ENCODE results near the gene SULT1B1.

SULT1B1 gene

DNA sequence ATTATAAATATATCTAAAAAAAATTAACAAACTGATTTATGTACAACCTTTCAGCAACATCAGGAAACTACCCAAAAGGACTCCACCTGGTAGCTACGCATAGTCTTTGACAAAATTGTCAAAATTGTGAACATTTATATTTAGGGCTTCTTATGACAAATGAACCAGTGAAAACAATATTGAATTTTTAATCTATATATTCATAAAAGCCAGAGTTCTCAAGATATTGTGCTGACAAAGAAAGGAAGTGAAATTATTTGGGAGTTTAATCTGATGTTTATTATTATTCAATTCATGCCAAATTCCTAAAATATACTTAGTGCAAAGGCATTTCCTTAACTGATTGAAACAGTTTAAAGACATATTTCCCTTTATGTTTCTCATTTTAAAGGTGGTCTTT lies 5.3 kb upstream of the SULT1B1 start:
- Mint-ChIP-seq H3K4me3 (no peak overlapping the region), H3K4me1 (no peaks in the 10 kb centered on the region), H3K9me3 (no peaks in the 10 kb centered on the region), H3K36me3 (no peaks in the 10 kb centered on the region), H3K27ac (no peak overlapping the region), H3K27me3 (no peaks in the 10 kb centered on the region)
- no peak for DNase-seq (ENCODE audit: low spot score in 2 of 2)
- no peak for ATAC-seq (ENCODE audit: low read depth)

- H3K9me3 Mint-ChIP-seq: no peaks in the 10 kb centered on the region
- no peaks in the 10 kb centered on the region for H3K27me3 Mint-ChIP-seq
- ATAC-seq (ENCODE audit: low read depth): no peak
- no peak for DNase-seq (ENCODE audit: low spot score in 2 of 2)
- no peak overlapping the region for H3K27ac Mint-ChIP-seq
- no peak overlapping the region for H3K4me3 Mint-ChIP-seq
- H3K36me3 Mint-ChIP-seq: no peaks in the 10 kb centered on the region
- H3K4me1 Mint-ChIP-seq: no peaks in the 10 kb centered on the region
Measured at GRCh38 chr4:69764311-69764710, 3.9 kb upstream of the SULT1B1 start.

- H3K4me1 Mint-ChIP-seq: no peaks in the 10 kb centered on the region
Measured at GRCh38 chr4:69763233-69763632, 2.8 kb upstream of the SULT1B1 start.

GRCh38 chr4:69759189-69759604 lies 1.2 kb downstream of the SULT1B1 start:
- ATAC-seq (ENCODE audit: low read depth) (no peak), DNase-seq (ENCODE audit: low spot score in 2 of 2) (no peak)
- H3K27ac Mint-ChIP-seq: no peak overlapping the region
- H3K36me3 Mint-ChIP-seq: no peaks in the 10 kb centered on the region
- no peaks in the 10 kb centered on the region for H3K27me3 Mint-ChIP-seq
- no peaks in the 10 kb centered on the region for H3K9me3 Mint-ChIP-seq
- H3K4me3 Mint-ChIP-seq: no peak overlapping the region
- no peaks in the 10 kb centered on the region for H3K4me1 Mint-ChIP-seq

More at GRCh38 chr4:69763233-69763632, 2.8 kb upstream of the SULT1B1 start:
- no peak for DNase-seq (ENCODE audit: low spot score in 2 of 2)
- Mint-ChIP-seq H3K27ac (no peak overlapping the region), H3K9me3 (no peaks in the 10 kb centered on the region), H3K27me3 (no peaks in the 10 kb centered on the region), H3K4me3 (no peak overlapping the region), H3K36me3 (no peaks in the 10 kb centered on the region)
- ATAC-seq (ENCODE audit: low read depth): no peak

GRCh38 chr4:69757464-69757863 lies 3.0 kb downstream of the SULT1B1 start:
- no peaks in the 10 kb centered on the region for H3K36me3 Mint-ChIP-seq
- DNase-seq (ENCODE audit: low spot score in 2 of 2) (no peak), ATAC-seq (ENCODE audit: low read depth) (no peak)
- no peaks in the 10 kb centered on the region for H3K9me3 Mint-ChIP-seq
- H3K4me3 Mint-ChIP-seq: no peak overlapping the region
- H3K27ac Mint-ChIP-seq: no peak overlapping the region
- H3K27me3 Mint-ChIP-seq: no peaks in the 10 kb centered on the region
- no peaks in the 10 kb centered on the region for H3K4me1 Mint-ChIP-seq

DNA sequence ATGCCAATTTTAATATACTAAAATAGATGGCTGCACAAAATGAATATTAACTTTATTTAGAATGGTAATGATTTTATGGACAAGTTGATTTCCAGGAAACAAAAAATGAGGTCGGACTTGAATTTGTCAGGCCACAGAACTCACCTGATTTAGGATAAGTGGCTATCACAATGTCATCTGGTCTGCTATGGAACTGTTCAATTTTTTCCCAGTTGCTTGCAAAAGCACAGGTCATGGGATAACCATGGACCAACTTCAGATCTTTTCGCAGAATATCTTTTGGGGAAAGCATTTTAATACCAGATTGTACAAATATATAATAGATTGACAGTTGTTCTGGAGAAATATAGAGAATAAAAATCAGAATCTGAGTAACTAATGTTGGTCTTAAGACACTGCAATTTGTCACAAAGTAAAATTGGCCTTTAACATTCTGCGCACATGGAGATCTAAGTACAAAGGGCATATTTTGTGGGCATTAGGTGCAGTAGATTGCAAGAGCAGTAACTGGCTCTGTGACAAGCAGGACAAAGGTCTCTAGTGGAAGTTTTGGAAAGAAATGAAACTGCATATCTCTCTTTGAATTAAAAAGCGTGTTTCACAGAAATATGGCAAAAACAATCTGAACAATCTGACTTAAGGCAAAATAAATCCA lies 5.4 kb downstream of the SULT1B1 start:
- Mint-ChIP-seq H3K27me3 (no peaks in the 10 kb centered on the region), H3K36me3 (no peaks in the 10 kb centered on the region), H3K27ac (no peak overlapping the region), H3K9me3 (peaks cover 2% of the 10 kb centered on the region), H3K4me3 (no peak overlapping the region), H3K4me1 (no peaks in the 10 kb centered on the region)
- DNase-seq (ENCODE audit: low spot score in 2 of 2) (no peak), ATAC-seq (ENCODE audit: low read depth) (no peak)

- DNase-seq (ENCODE audit: low spot score in 2 of 2): no peak
- no peaks in the 10 kb centered on the region for H3K27me3 Mint-ChIP-seq
- H3K27ac Mint-ChIP-seq: no peak overlapping the region
- ATAC-seq (ENCODE audit: low read depth): no peak
- no peak overlapping the region for H3K4me3 Mint-ChIP-seq
- no peaks in the 10 kb centered on the region for H3K36me3 Mint-ChIP-seq
- peaks cover 2% of the 10 kb centered on the region for H3K9me3 Mint-ChIP-seq
- no peaks in the 10 kb centered on the region for H3K4me1 Mint-ChIP-seq
Measured at GRCh38 chr4:69753686-69754085, 6.7 kb downstream of the SULT1B1 start.

DNA sequence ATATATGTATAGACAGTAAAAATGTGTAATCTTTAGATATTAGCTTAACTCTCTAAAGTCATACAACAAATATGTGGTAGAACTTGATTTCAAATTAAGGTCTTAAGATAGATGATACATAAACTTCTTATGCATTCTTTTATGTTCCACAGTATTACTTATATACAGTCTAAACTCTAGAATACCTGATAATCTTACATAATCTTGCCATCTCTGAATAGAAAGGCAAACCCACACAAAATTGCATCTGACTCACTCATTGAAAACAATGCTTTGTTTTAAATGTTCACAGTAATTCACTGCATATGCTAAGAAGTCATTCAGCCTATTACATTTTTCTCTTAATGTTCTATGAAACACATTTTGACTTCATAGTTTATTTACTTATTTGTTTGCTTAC lies 10.1 kb downstream of the SULT1B1 start:
- Mint-ChIP-seq H3K27ac (no peak overlapping the region), H3K4me1 (no peaks in the 10 kb centered on the region)
- no peak for ATAC-seq (ENCODE audit: low read depth)

DNA sequence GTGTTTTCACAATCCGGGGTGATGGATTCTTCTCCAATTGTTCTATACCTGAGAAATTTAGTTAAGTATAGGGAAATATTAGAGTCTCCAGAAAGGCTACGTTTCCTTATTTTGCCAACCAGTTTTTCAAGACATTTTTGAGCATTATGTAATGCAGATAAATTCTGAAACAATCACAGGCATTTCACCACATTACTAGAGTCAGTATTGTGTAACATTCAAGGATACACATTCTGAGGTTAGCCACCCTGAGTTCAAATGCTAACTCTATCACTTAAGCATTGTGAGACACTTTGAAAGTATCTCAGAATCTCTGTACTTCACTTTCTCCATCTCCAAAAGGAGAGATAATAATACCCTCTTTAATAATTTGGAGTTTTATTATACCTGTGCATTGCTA lies 10.6 kb downstream of the SULT1B1 start:
- DNase-seq (ENCODE audit: low spot score in 2 of 2) (no peak), ATAC-seq (ENCODE audit: low read depth) (no peak)
- Mint-ChIP-seq H3K9me3 (peaks cover 2% of the 10 kb centered on the region), H3K36me3 (no peaks in the 10 kb centered on the region), H3K27ac (no peak overlapping the region), H3K4me1 (no peaks in the 10 kb centered on the region), H3K4me3 (no peak overlapping the region), H3K27me3 (no peaks in the 10 kb centered on the region)

More for the DNA sequence above, 10.1 kb downstream of the SULT1B1 start:
- Mint-ChIP-seq H3K4me3 (no peak overlapping the region), H3K27me3 (no peaks in the 10 kb centered on the region), H3K36me3 (no peaks in the 10 kb centered on the region), H3K9me3 (peaks cover 2% of the 10 kb centered on the region)
- no peak for DNase-seq (ENCODE audit: low spot score in 2 of 2)

DNA sequence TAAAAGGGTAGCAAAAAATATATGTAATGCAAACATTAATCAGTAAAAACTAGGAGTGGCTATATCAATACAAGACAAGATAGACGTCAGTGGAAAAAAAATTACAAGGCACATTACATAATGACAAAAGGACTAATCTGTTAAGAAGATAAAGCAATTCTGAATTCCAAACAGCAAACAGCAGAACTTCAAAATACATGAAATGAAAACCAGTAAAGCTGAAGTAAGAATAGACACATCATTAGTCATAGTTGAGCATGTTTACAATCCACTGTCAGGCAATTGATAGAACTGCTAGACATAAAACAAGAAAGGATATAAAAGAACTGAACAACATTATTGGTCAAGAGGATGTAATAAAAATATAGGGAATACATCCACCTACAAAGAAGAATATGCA lies 12.2 kb downstream of the SULT1B1 start:
- H3K27ac Mint-ChIP-seq: no peak overlapping the region
- H3K4me3 Mint-ChIP-seq: no peak overlapping the region
- H3K36me3 Mint-ChIP-seq: no peaks in the 10 kb centered on the region
- H3K9me3 Mint-ChIP-seq: peaks cover 2% of the 10 kb centered on the region
- no peak for ATAC-seq (ENCODE audit: low read depth)
- no peaks in the 10 kb centered on the region for H3K27me3 Mint-ChIP-seq
- no peak for DNase-seq (ENCODE audit: low spot score in 2 of 2)
- H3K4me1 Mint-ChIP-seq: no peaks in the 10 kb centered on the region

- H3K27me3 Mint-ChIP-seq: no peaks in the 10 kb centered on the region
- H3K27ac Mint-ChIP-seq: no peak overlapping the region
- no peaks in the 10 kb centered on the region for H3K36me3 Mint-ChIP-seq
- H3K4me3 Mint-ChIP-seq: no peak overlapping the region
- H3K9me3 Mint-ChIP-seq: peaks cover 2% of the 10 kb centered on the region
- DNase-seq (ENCODE audit: low spot score in 2 of 2) (no peak), ATAC-seq (ENCODE audit: low read depth) (no peak)
- no peaks in the 10 kb centered on the region for H3K4me1 Mint-ChIP-seq
Measured at GRCh38 chr4:69744157-69744478, 16.3 kb downstream of the SULT1B1 start.

GRCh38 chr4:69743476-69744156 lies 16.8 kb downstream of the SULT1B1 start:
- Mint-ChIP-seq H3K4me1 (no peaks in the 10 kb centered on the region), H3K9me3 (peaks cover 2% of the 10 kb centered on the region), H3K27me3 (no peaks in the 10 kb centered on the region), H3K36me3 (no peaks in the 10 kb centered on the region), H3K27ac (no peak overlapping the region), H3K4me3 (no peak overlapping the region)
- no peak for DNase-seq (ENCODE audit: low spot score in 2 of 2)
- ATAC-seq (ENCODE audit: low read depth): no peak

- Mint-ChIP-seq H3K9me3 (peaks cover 2% of the 10 kb centered on the region), H3K36me3 (no peaks in the 10 kb centered on the region), H3K4me1 (no peaks in the 10 kb centered on the region), H3K27me3 (no peaks in the 10 kb centered on the region), H3K4me3 (no peak overlapping the region), H3K27ac (no peak overlapping the region)
- ATAC-seq (ENCODE audit: low read depth) (no peak), DNase-seq (ENCODE audit: low spot score in 2 of 2) (no peak)
Measured at GRCh38 chr4:69742596-69742995, 17.8 kb downstream of the SULT1B1 start.

- ATAC-seq (ENCODE audit: low read depth) (no peak), DNase-seq (ENCODE audit: low spot score in 2 of 2) (no peak)
- Mint-ChIP-seq H3K4me3 (no peak overlapping the region), H3K27ac (no peak overlapping the region), H3K4me1 (no peaks in the 10 kb centered on the region), H3K9me3 (peaks cover 2% of the 10 kb centered on the region), H3K27me3 (no peaks in the 10 kb centered on the region), H3K36me3 (no peaks in the 10 kb centered on the region)
Measured at GRCh38 chr4:69738872-69739271, 21.5 kb downstream of the SULT1B1 start.

DNA sequence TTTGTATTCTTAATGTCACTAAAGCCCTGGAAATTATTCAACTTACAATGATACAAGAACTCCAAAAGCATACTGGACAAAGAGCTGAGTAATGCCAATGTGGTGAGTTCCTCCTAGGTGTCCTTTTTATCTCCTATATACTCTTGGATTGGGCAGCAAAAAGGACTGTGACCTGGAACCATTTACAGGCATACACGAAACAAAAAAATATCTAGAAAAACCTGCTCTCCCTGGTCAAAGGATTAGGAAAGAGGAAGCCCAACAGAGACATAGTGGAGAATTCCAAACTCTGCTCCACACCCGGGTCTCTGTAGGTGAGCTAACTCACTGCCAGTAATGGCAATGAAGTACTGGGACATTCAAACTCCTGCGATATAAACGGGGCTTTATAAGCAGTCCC lies 25.3 kb downstream of the SULT1B1 start:
- DNase-seq (ENCODE audit: low spot score in 2 of 2): no peak
- Mint-ChIP-seq H3K27ac (no peak overlapping the region), H3K9me3 (no peaks in the 10 kb centered on the region), H3K36me3 (no peaks in the 10 kb centered on the region), H3K4me3 (no peak overlapping the region), H3K4me1 (no peaks in the 10 kb centered on the region), H3K27me3 (no peaks in the 10 kb centered on the region)
- no peak for ATAC-seq (ENCODE audit: low read depth)

Measured in memory B cell (primary cell).